GM21526 (cell line): ENCODE measurements around the gene PIAS4.

Experiments
- ATAC-seq: cut with Tn5 transposase; IDR thresholded peaks from one replicate; pipeline ENCODE4 v1.9.1; 2021; ENCODE audit warnings: moderate library complexity; ENCODE audit not compliant: unreplicated experiment, low FRiP score

Gene PIAS4

GRCh38 chr19:4066176-4066606 is 58.7 kb downstream of the PIAS4 start:
- no peak for ATAC-seq

GRCh38 chr19:4066682-4067395 is 59.3 kb downstream of the PIAS4 start, which contains the start of gene ZBTB7A:
ZBTB7A (minus strand) TSS chr19:4066899; CDS start chr19:4055232, 11,667 bp downstream.
- no peak for ATAC-seq

GRCh38 chr19:4067396-4068046 is 60.0 kb downstream of the PIAS4 start:
- no peak for ATAC-seq

GRCh38 chr19:4068047-4068966 is 60.8 kb downstream of the PIAS4 start:
- no peak for ATAC-seq

DNA sequence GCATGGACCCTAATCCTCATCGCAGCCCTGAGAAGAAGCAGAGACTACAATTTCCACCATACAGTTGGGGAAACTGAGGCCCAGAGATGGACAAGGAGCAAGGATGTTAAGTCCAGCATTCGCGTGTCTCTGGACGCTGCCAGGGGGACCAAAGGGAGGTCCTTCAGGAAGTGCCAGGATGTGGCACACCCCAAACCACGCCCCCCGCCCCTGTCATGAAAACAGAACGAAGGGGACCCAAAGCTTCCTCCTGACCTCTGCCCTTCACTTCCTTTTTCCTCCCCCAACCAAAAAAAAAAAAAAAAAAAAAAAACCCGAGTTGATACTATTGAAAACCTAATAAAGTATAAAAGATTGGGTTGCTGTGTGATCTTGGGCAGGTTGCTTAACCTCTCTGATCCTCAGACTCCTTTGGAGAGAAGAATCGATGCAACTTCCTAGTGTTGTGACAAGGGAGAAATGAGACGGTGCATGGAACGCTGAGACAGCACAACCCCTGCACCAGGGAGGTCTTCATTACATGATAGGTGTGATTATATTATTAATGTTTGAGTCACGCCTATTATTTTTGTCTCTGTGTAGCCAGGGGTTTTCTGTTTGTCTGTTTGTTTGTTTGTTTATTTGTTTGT is 61.9 kb downstream of the PIAS4 start:
- ATAC-seq, result no peak

- ATAC-seq, result no peak
These were observed 64.1 kb downstream of the PIAS4 start for GRCh38 chr19:4071610-4072009.

GRCh38 chr19:4075373-4075772 is 67.8 kb downstream of the PIAS4 start:
- ATAC-seq, result no peak

GRCh38 chr19:4077007-4077374 is 69.5 kb downstream of the PIAS4 start:
- ATAC-seq, result no peak

- no peak for ATAC-seq
These were observed 70.5 kb downstream of the PIAS4 start for GRCh38 chr19:4077800-4078684.

GRCh38 chr19:4080473-4080872 is 72.9 kb downstream of the PIAS4 start:
- no peak for ATAC-seq

DNA sequence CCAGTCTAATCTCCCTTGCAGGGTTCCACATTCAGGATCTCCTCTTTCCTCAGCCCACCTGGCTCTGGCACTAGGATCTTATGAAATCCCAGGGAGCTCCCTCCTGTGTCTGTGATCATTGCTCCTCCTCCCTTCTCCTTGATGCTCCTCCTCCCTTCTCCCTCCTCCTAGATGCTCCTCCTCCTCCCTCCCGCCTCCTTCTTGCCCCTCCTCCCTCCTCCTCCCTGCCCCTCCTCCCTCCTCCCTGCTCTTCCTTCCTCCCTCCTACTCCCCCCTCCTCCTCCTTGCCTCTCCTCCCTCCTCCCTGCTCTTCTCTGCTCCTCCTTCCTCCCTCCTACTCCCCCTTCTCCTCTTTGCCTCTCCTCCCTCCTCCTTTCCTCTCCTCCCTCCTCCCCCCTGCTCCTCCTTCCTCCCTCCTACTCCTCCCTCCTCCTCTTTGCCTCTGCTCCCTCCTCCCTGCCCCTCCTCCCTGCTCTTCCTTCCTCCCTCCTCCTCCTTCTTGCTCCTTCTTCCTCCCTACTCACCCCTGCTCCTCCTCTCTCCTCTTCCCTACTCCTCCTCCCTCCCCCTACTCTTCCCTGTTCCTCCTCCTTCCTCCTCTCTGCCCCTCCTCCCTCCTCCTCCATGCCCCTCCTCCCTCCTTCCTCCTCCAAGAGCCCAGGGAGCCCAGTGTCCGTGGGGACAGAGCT is 74.0 kb downstream of the PIAS4 start:
- ATAC-seq, result no peak

DNA sequence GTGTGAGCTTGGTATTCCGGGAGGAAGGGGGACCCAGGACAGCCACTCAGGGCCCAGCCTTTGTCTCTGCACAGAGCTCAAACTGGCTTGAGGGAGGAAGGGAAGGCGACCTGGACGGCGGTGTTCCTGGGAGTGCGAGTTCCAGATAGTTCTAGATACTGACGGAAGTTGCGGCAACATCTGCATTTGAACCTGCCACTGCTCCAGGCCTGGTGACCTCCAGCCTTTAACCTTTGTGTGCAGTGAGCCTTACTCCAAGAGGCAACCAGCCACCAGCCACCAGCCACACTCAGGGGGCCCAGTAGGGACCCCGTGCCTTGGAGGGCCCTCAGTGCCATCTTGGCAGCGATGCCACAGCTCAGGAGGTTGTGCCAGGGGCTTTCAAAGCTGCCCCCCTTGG is 74.6 kb downstream of the PIAS4 start:
- ATAC-seq, result no peak

DNA sequence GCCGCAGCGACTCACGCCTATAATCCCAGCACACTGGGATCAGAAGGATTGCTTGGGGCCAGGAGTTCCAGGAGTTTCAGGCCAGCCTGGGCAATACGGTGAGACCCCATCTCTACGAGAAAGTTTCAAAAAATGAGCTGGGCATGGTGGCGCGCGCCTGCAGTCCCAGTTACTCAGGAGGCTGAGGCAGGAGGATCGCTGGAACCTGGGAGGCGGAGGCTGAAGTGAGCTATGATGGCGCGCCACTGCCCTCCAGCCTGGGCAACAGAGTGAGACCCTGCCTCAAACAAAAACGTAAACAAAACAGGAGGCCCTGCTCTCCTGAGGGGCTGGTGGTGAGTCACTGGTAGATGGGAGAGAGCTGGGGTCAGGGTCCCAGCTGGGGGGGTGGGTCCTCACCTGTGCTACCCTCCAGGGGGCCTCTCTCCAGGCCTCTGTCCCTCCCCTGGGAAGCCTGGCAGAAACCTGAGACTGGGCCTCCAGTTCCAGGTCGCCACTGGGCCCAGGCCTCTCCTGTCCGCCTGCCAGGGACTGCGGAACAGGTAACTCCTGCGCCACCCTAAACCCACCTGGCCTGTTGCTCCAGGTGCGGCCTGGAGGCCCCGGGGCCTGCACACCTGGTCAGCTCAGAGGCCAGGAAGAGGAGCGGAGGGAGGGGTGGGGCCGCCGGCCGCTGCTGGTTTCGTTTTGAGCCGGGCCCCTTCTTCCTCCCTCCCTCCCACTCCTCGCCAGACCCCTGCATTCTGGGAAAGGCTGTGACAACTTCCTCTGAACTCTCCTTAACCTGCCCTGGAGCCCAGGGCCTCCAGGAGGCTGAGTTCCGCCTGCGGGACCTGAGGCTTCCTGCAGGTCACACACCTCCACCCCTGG is 76.4 kb downstream of the PIAS4 start:
- ATAC-seq, result no peak

GRCh38 chr19:4084547-4084877 is 77.0 kb downstream of the PIAS4 start:
- ATAC-seq, result no peak

DNA sequence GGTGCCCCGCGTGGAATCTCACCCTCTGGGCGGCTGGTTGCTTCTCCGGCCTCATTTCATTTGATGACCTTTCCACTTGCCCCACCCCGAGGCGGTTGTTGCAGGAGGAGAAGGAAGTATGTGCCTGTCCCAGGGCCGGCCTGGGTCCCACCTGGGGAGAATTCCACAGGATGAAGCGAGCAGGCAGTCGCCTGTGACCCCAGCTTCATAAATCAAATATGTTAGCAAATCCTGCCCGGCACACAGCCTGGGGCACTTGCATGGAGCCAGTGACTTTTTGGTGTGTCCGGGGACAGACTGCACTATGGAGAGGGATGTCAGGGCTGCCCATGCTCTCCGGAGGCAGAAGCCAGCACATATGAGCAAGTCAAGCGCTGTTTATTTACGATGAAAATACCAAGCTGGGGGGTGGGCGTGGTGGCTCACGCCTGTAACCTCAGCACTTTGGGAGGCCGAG is 78.9 kb downstream of the PIAS4 start:
- no peak for ATAC-seq

GRCh38 chr19:4087787-4088679 is 80.5 kb downstream of the PIAS4 start:
- ATAC-seq, result no peak

GRCh38 chr19:4088975-4089374 is 81.4 kb downstream of the PIAS4 start:
- no peak for ATAC-seq
